MM.1S (cell line): ENCODE data around the gene ELOA.

ENCODE experiments used
- EZH2phosphoT487 ChIP-seq: fragments of 300-600 bp; sonication (generic); IDR thresholded peaks from 2 replicates; pipeline ENCODE4 v1.6.1; 2018; ENCODE audit warnings: antibody characterized with exemption, low read length
- TF ChIP-seq, protein P1 (sequence below): fragments of 300-600 bp; sonication (generic); IDR thresholded peaks from 2 replicates; pipeline ENCODE4 v1.5.1; 2016; ENCODE audit warnings: antibody characterized with exemption, low read length, mixed read lengths

DNA sequence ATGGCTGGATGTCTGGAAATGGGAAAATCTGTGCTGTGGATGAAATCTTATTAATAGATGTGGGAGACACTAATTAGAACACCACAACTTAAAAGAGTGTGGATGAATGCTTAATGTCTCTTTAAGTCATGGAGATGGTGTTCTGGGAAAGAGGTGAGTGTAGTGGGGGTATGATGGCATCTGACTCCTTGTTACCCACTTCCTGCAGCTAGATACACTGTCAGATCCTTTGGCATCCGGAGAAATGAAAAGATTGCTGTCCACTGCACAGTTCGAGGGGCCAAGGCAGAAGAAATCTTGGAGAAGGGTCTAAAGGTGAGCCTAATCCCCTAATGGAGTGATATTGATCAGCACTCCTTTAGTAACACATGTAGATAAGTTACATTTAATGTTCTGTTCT lies 49.7 kb upstream of the ELOA start:
- TF ChIP-seq, protein P1, sequence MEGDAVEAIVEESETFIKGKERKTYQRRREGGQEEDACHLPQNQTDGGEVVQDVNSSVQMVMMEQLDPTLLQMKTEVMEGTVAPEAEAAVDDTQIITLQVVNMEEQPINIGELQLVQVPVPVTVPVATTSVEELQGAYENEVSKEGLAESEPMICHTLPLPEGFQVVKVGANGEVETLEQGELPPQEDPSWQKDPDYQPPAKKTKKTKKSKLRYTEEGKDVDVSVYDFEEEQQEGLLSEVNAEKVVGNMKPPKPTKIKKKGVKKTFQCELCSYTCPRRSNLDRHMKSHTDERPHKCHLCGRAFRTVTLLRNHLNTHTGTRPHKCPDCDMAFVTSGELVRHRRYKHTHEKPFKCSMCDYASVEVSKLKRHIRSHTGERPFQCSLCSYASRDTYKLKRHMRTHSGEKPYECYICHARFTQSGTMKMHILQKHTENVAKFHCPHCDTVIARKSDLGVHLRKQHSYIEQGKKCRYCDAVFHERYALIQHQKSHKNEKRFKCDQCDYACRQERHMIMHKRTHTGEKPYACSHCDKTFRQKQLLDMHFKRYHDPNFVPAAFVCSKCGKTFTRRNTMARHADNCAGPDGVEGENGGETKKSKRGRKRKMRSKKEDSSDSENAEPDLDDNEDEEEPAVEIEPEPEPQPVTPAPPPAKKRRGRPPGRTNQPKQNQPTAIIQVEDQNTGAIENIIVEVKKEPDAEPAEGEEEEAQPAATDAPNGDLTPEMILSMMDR, result no peak
- TF ChIP-seq EZH2phosphoT487, result no peak
